ENCODE measurements around the gene POU3F1.

DNA sequence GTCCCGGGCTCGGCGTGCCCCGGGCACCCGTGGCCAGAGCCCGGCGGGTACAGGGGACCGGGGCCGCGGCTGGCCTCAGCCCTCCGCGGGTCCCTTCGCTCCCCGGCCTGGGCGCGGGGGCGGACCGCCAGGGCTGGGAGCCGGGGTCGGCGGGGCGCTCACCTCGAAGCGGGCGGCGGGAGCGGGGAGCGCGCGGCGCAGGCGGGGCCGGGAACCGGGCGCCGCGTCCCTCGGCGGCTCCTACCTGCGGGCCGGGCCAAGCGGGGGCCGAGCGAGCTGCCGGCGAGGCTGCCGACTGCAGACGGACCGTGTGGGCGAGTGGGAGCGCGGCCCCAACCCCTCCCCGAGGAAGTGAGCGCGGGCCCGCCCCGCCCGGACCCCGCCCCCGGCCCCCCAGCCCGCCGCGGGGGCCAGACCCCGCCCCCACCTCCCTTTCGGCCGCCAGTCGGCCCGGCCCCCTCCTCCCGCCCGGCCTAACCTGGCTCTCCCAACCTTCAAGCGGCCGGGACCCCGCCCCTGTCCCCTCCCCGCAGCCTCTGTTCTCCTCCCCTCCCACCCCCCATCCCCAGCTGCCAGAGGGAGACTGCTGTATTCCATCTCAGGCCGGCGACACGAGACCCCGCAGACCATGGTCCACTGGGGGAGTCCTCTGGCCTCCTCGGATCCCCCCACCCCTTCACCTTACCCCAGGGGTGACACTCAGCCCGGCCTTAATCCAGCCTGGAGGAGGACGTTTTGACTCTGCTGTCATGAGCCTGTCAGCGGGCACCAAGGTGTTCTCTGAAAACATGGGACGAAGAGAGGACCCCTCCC is 41.2 kb downstream of the POU3F1 start, which contains the start of gene FHL3:
- TF ChIP-seq, protein P1, sequence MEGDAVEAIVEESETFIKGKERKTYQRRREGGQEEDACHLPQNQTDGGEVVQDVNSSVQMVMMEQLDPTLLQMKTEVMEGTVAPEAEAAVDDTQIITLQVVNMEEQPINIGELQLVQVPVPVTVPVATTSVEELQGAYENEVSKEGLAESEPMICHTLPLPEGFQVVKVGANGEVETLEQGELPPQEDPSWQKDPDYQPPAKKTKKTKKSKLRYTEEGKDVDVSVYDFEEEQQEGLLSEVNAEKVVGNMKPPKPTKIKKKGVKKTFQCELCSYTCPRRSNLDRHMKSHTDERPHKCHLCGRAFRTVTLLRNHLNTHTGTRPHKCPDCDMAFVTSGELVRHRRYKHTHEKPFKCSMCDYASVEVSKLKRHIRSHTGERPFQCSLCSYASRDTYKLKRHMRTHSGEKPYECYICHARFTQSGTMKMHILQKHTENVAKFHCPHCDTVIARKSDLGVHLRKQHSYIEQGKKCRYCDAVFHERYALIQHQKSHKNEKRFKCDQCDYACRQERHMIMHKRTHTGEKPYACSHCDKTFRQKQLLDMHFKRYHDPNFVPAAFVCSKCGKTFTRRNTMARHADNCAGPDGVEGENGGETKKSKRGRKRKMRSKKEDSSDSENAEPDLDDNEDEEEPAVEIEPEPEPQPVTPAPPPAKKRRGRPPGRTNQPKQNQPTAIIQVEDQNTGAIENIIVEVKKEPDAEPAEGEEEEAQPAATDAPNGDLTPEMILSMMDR (IDR thresholded peaks at IDR 0.05; ENCODE audit: low read depth, low read length, poor library complexity, severe bottlenecking): no peak
- no peak for TF ChIP-seq EZH2phosphoT487 (IDR thresholded peaks at IDR 0.05; ENCODE audit: borderline replicate concordance, low read length)
